ENCODE results near the gene TOLLIP.
A peak's percentile ranks its signal among the peaks of the same experiment; 100 is the strongest.

The TOLLIP gene

DNA sequence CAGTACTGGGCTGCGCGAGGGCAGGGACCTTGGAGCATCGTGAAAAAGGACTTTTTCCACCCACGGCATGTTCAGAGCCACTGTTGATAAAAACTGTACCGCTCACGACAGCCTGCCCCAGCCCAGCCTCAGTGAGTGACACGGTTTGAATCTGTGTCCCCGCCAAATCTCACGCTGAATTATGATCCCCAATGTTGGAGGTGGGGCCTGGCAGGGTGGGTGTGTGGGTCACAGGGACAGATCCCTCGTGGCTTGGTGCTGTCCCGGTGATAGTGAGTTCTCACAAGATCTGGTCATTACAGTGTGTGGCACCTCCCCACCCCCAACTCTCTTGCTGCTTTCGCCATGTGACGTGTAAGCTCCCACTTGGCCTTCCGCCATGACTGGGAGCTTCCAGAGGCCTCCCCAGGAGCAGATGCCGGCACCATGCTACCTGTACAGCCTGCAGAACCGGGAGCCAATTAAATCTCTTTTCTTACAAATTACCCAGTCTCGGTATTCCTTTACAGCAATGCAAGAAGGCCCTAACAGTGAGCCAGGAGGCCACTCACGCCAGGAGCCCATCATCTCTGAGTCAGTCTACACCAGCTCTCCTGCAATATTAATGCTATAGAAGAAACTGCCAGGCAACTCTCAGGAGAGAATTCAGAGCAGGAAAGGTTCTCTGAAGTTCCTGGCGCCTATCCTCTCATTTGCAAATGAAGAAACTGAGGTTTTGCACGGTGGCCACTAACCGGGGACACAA lies 1.3 kb downstream of the TOLLIP start:
- DNase-seq (ENCODE audit: low read depth in 1 of 2, low spot score in 1 of 2) = no peak
- TF ChIP-seq, protein P1, sequence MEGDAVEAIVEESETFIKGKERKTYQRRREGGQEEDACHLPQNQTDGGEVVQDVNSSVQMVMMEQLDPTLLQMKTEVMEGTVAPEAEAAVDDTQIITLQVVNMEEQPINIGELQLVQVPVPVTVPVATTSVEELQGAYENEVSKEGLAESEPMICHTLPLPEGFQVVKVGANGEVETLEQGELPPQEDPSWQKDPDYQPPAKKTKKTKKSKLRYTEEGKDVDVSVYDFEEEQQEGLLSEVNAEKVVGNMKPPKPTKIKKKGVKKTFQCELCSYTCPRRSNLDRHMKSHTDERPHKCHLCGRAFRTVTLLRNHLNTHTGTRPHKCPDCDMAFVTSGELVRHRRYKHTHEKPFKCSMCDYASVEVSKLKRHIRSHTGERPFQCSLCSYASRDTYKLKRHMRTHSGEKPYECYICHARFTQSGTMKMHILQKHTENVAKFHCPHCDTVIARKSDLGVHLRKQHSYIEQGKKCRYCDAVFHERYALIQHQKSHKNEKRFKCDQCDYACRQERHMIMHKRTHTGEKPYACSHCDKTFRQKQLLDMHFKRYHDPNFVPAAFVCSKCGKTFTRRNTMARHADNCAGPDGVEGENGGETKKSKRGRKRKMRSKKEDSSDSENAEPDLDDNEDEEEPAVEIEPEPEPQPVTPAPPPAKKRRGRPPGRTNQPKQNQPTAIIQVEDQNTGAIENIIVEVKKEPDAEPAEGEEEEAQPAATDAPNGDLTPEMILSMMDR (IDR thresholded peaks at IDR 0.05; ENCODE audit: insufficient read depth, low read length) = no peak
- no peak for TF ChIP-seq POLR2AphosphoS5 (IDR thresholded peaks at IDR 0.05; ENCODE audit: low read depth)
- no peak for TF ChIP-seq GABPA (IDR thresholded peaks at IDR 0.05; ENCODE audit: low read depth)
- TF ChIP-seq, protein P2, sequence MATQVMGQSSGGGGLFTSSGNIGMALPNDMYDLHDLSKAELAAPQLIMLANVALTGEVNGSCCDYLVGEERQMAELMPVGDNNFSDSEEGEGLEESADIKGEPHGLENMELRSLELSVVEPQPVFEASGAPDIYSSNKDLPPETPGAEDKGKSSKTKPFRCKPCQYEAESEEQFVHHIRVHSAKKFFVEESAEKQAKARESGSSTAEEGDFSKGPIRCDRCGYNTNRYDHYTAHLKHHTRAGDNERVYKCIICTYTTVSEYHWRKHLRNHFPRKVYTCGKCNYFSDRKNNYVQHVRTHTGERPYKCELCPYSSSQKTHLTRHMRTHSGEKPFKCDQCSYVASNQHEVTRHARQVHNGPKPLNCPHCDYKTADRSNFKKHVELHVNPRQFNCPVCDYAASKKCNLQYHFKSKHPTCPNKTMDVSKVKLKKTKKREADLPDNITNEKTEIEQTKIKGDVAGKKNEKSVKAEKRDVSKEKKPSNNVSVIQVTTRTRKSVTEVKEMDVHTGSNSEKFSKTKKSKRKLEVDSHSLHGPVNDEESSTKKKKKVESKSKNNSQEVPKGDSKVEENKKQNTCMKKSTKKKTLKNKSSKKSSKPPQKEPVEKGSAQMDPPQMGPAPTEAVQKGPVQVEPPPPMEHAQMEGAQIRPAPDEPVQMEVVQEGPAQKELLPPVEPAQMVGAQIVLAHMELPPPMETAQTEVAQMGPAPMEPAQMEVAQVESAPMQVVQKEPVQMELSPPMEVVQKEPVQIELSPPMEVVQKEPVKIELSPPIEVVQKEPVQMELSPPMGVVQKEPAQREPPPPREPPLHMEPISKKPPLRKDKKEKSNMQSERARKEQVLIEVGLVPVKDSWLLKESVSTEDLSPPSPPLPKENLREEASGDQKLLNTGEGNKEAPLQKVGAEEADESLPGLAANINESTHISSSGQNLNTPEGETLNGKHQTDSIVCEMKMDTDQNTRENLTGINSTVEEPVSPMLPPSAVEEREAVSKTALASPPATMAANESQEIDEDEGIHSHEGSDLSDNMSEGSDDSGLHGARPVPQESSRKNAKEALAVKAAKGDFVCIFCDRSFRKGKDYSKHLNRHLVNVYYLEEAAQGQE (IDR thresholded peaks at IDR 0.05; ENCODE audit: insufficient replicate concordance, low read depth) = no peak
- no peak for TF ChIP-seq SPI1 (IDR thresholded peaks at IDR 0.05; ENCODE audit: borderline replicate concordance, low read depth)
- Histone ChIP-seq H3K4me3 (replicated peaks; ENCODE audit: insufficient read depth, low read length) (peak overlapping the region; percentile 90), H3K27me3 (ENCODE audit: insufficient read depth, poor library complexity, severe bottlenecking) (no peaks in the 10 kb centered on the region), H3K27ac (replicated peaks) (peak overlapping the region; percentile 56)

DNA sequence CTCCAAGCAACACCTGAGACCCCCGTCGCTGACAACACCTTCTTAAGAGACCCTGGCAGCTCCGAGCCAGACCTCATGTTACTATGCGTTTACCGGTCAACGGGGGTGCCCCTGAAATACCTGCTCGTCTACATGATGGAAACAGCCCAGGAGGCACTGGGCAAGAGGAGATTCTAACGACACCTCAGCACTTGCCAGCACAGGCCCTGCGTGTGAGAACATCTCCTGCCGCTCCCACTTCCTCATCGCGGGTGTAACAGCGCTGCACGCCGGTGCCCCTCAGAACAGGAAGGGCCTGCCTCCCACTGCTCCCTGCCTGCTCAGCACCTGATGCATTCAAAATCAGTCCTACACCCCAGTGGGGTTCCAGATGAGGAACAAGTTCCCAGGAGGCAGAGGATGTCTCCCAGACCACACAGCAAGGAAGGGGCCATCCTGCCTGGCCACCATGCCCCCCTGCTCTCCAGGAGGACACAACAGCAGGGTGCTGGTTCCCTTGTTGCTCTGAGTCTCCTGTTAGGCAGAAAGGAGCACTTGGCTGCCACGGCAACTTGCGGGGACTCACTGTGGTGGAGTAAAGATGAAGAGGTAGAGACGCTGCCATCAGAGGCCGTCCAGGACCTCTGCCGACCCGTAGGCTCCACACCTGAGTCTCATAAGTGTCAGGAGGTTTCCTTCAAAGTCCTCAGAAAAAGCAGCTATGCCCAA lies 2.1 kb downstream of the TOLLIP start:
- Histone ChIP-seq H3K4me3 (replicated peaks; ENCODE audit: insufficient read depth, low read length) (peak overlapping the region; percentile 18; the same call in 1 of the 2 replicates), H3K27ac (replicated peaks) (peak overlapping the region; percentile 56), H3K27me3 (ENCODE audit: insufficient read depth, poor library complexity, severe bottlenecking) (no peaks in the 10 kb centered on the region)
- TF ChIP-seq SPI1 (IDR thresholded peaks at IDR 0.05; ENCODE audit: borderline replicate concordance, low read depth) = peak; percentile 95
- TF ChIP-seq, protein P2 (IDR thresholded peaks at IDR 0.05; ENCODE audit: insufficient replicate concordance, low read depth) = no peak
- TF ChIP-seq, protein P1 (IDR thresholded peaks at IDR 0.05; ENCODE audit: insufficient read depth, low read length) = no peak
- peak; percentile 39; the same call in 1 of the 2 replicates for TF ChIP-seq GABPA (IDR thresholded peaks at IDR 0.05; ENCODE audit: low read depth)
- TF ChIP-seq POLR2AphosphoS5 (IDR thresholded peaks at IDR 0.05; ENCODE audit: low read depth) = no peak
- DNase-seq (ENCODE audit: low read depth in 1 of 2, low spot score in 1 of 2) = peak; percentile 86 to 91

DNA sequence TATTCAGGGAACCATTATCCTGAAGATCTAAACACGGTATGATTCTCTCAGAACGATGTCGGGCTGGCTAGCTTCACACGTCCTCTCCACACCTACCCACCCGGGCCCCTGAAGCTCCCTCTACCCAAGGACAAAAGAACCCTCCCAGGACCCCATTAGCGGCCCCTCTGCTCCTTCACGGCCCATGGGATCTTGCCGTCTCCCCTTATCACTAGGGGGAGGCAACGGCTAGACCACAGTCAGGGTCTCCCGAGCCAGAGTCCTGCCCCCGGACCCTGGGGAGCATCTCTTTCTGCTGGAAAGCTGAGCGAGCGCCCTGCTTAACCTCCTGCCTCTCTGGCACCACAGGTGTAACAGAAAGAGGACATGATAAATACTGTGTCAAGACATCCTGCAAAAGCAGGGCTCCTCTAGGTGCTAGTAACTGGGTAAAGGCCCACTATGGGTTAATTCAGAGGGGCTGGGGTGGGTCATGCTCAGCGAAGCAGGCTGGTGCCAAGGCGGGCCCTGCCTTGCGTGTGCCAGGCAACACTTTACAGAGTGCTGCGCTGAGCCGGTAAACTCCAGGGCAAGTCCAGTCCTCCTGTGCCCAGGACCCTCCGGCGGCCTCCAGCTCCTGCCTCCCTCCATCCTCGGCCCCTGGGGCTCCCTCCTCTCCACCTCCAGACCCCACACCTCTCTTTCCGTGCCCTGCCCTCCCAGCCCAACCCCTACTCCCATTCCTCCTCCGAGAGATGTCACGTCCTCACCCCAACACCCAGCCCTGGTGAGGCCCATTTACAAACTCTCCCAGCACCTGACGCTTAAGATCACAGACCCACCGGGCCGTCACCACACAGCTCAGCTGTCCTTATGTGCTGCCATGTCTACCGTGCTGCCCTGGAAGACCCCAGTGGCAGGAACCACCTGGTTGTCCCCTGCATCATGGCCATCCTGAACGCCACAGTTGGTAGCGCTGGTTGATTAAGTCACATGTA lies 3.0 kb downstream of the TOLLIP start:
- H3K27ac ChIP-seq (replicated peaks) = peak overlapping the region; percentile 56
- H3K27me3 ChIP-seq (ENCODE audit: insufficient read depth, poor library complexity, severe bottlenecking) = no peaks in the 10 kb centered on the region
- TF ChIP-seq, protein P1 (IDR thresholded peaks at IDR 0.05; ENCODE audit: insufficient read depth, low read length) = no peak
- no peak for TF ChIP-seq GABPA (IDR thresholded peaks at IDR 0.05; ENCODE audit: low read depth)
- no peak for TF ChIP-seq POLR2AphosphoS5 (IDR thresholded peaks at IDR 0.05; ENCODE audit: low read depth)
- TF ChIP-seq SPI1 (IDR thresholded peaks at IDR 0.05; ENCODE audit: borderline replicate concordance, low read depth) = no peak
- TF ChIP-seq, protein P2 (IDR thresholded peaks at IDR 0.05; ENCODE audit: insufficient replicate concordance, low read depth) = no peak
- no peak for DNase-seq (ENCODE audit: low read depth in 1 of 2, low spot score in 1 of 2)
- H3K4me3 ChIP-seq (replicated peaks; ENCODE audit: insufficient read depth, low read length) = no peak overlapping the region; the same call in 1 of the 2 replicates
